ENCODE results near the gene GDF11. TPM values are rescaled to one million over a fixed set of nuclear protein-coding genes. Genes with fewer than 3 reads are reported as not detected.
"Not testable (repeated sequence)": the region's sequence is repeated elsewhere in the genome, so short reads cannot be mapped to it uniquely, and the experiment has no call there.

GDF11 gene
- polyA plus RNA-seq, 1 experiment, result 4.2 TPM

- no peaks in the 10 kb centered on the region for H3K27me3 ChIP-seq (ENCODE audit: control insufficient read depth, insufficient read depth, low read length)
- H3K27ac ChIP-seq (ENCODE audit: low read depth, low read length), result no peak overlapping the region
- ChIA-PET CTCF (interaction anchor here (0.6 to 3.9 kb wide), 6 partner anchors 8 to 250 kb away, joined by 3 to 32 read pairs (median 7); no protein-coding TSS in a partner anchor), POLR2A (interaction anchor here (0.6 kb wide), 1 partner anchor 102 kb away, joined by 9 read pairs; no protein-coding TSS in a partner anchor)
- DNase-seq (ENCODE audit: low read depth, low spot score), result no peak
- no peaks in the 10 kb centered on the region; the same call in 1 of the 2 replicates for H3K9me3 ChIP-seq (ENCODE audit: control insufficient read depth, insufficient read depth, low read length)
- H3K4me3 ChIP-seq (ENCODE audit: low read depth, low read length), result no peak overlapping the region
- TF ChIP-seq CTCF (IDR thresholded peaks at IDR 0.05; ENCODE audit: low read depth, low read length), result no peak
Observed at GRCh38 chr12:55746913-55747231, 4.0 kb downstream of the GDF11 start.

- H3K9me3 ChIP-seq (ENCODE audit: control insufficient read depth, insufficient read depth, low read length), result no peaks in the 10 kb centered on the region; the same call in 1 of the 2 replicates
- H3K27me3 ChIP-seq (ENCODE audit: control insufficient read depth, insufficient read depth, low read length), result no peaks in the 10 kb centered on the region
- ChIA-PET CTCF (interaction anchor here (1.5 to 3.9 kb wide), 4 partner anchors 10 to 192 kb away, joined by 4 to 32 read pairs (median 8); no protein-coding TSS in a partner anchor), POLR2A (interaction anchor here (0.7 kb wide), 1 partner anchor 9 kb away, joined by 4 read pairs; no protein-coding TSS in a partner anchor)
- no peak for DNase-seq (ENCODE audit: low read depth, low spot score)
- H3K4me3 ChIP-seq (ENCODE audit: low read depth, low read length), result no peak overlapping the region
- H3K27ac ChIP-seq (ENCODE audit: low read depth, low read length), result no peak overlapping the region
- TF ChIP-seq CTCF (IDR thresholded peaks at IDR 0.05; ENCODE audit: low read depth, low read length), result no peak
Observed at GRCh38 chr12:55748230-55748993, 5.5 kb downstream of the GDF11 start.

GRCh38 chr12:55755246-55755645 lies 12.3 kb downstream of the GDF11 start:
- no peak for DNase-seq (ENCODE audit: low read depth, low spot score)
- POLR2A ChIA-PET, result interaction anchor here (0.7 to 1.2 kb wide), 2 partner anchors 12 to 21 kb away, joined by 4 to 9 read pairs; no protein-coding TSS in a partner anchor
- CTCF ChIA-PET, result interaction anchor here (0.7 to 1.4 kb wide), 2 partner anchors 17 to 171 kb away, joined by 3 to 12 read pairs; no protein-coding TSS in a partner anchor
- Histone ChIP-seq H3K4me3 (ENCODE audit: low read depth, low read length) (no peak overlapping the region), H3K27me3 (ENCODE audit: control insufficient read depth, insufficient read depth, low read length) (no peaks in the 10 kb centered on the region), H3K27ac (ENCODE audit: low read depth, low read length) (no peak overlapping the region), H3K9me3 (ENCODE audit: control insufficient read depth, insufficient read depth, low read length) (0 out of 2 replicates have a peak, but pooled peaks cover 5% of the 10 kb centered on the region)
- no peak for TF ChIP-seq CTCF (IDR thresholded peaks at IDR 0.05; ENCODE audit: low read depth, low read length)

- POLR2A ChIA-PET, result interaction anchor here (0.9 kb wide), 1 partner anchor 9 kb away, joined by 4 read pairs; no protein-coding TSS in a partner anchor
Observed at GRCh38 chr12:55757701-55758100, 14.8 kb downstream of the GDF11 start.

GRCh38 chr12:55758575-55758974 lies 15.7 kb downstream of the GDF11 start:
- H3K4me3 ChIP-seq (ENCODE audit: low read depth, low read length); DNase-seq (ENCODE audit: low read depth, low spot score); H3K27ac ChIP-seq (ENCODE audit: low read depth, low read length); H3K9me3 ChIP-seq (ENCODE audit: control insufficient read depth, insufficient read depth, low read length); H3K27me3 ChIP-seq (ENCODE audit: control insufficient read depth, insufficient read depth, low read length); POLR2A ChIA-PET: not testable (repeated sequence)
- CTCF ChIA-PET, result interaction anchor here (0.6 to 1.7 kb wide), 6 partner anchors 13 to 238 kb away, joined by 3 to 4 read pairs (median 3); no protein-coding TSS in a partner anchor

More at GRCh38 chr12:55757701-55758100, 14.8 kb downstream of the GDF11 start:
- no peaks in the 10 kb centered on the region for H3K27me3 ChIP-seq (ENCODE audit: control insufficient read depth, insufficient read depth, low read length)
- no peak for TF ChIP-seq CTCF (IDR thresholded peaks at IDR 0.05; ENCODE audit: low read depth, low read length)
- CTCF ChIA-PET, result interaction anchor here (1.2 to 1.7 kb wide), 5 partner anchors 19 to 238 kb away, joined by 3 to 5 read pairs (median 4); no protein-coding TSS in a partner anchor
- no peak overlapping the region for H3K4me3 ChIP-seq (ENCODE audit: low read depth, low read length)
- H3K27ac ChIP-seq (ENCODE audit: low read depth, low read length), result no peak overlapping the region
- no peak for DNase-seq (ENCODE audit: low read depth, low spot score)
- H3K9me3 ChIP-seq (ENCODE audit: control insufficient read depth, insufficient read depth, low read length), result 0 out of 2 replicates have a peak, but pooled peaks cover 5% of the 10 kb centered on the region

All from AG04450 (cell line).